Measurements from ENCODE around the gene GPC6.

- TF ChIP-seq CTCF (conservative IDR thresholded peaks at IDR 0.05; ENCODE audit: low read length) (no peak), EZH2phosphoT487 (IDR thresholded peaks at IDR 0.05; ENCODE audit: borderline replicate concordance, low read depth, low read length) (no peak)
Measured at GRCh38 chr13:94033830-94034642, 807.4 kb downstream of the GPC6 start.

Data from OCI-LY7 (cell line).